Adrenal gland (tissue), 12 donors: ENCODE measurements around the gene FXR2. TPM values are rescaled to one million over a fixed set of nuclear protein-coding genes. Genes with fewer than 3 reads are reported as not detected.

Experiments
- DNase-seq, 7 donors: peaks; one replicate each; pipeline ENCODE4 v3.0.0-alpha.2; 2019 to 2020
- H3K27ac ChIP-seq, 5 donors: fragments of 200-600 bp; sonication (generic) in 4 of 5; 1 replicate in 3 of 5; 2 replicates in 2 of 5; pipeline versions ENCODE4 v1.5.1 to v1.8.0; 2016 to 2020; ENCODE audit warnings: mild to moderate bottlenecking in 1 of 5
- H3K27me3 ChIP-seq: fragments of 200-600 bp; 2 replicates; pipeline ENCODE4 v1.8.0; 2021
- H3K36me3 ChIP-seq, 2 donors: fragments of 200-600 bp; replicated peaks in 1 of 2; 1 replicate in 1 of 2; 2 replicates in 1 of 2; pipeline versions ENCODE4 v1.5.1 to v1.8.0; 2018 to 2022
- H3K4me1 ChIP-seq, 2 donors: fragments of 200-600 bp; replicated peaks in 1 of 2; 1 replicate in 1 of 2; 2 replicates in 1 of 2; pipeline versions ENCODE4 v1.5.1 to v1.8.0; 2018 to 2021
- H3K4me3 ChIP-seq, 4 donors: fragments of 200-600 bp; sonication (generic) in 3 of 4; one replicate each; pipeline ENCODE4 v1.5.1; 2016 to 2018
- H3K9me3 ChIP-seq, 3 donors: fragments of 200-600 bp; sonication (generic) in 1 of 3; replicated peaks in 1 of 3; 1 replicate in 2 of 3; 2 replicates in 1 of 3; pipeline versions ENCODE4 v1.5.1 to v1.8.0; 2016 to 2021
- POLR2A ChIP-seq, 2 donors: fragments of 450-650 bp; IDR thresholded peaks; one replicate each; pipeline ENCODE4 v1.6.1; 2017; ENCODE audit warnings: antibody characterized with exemption in 2 of 2, mild to moderate bottlenecking in 2 of 2, moderate library complexity in 1 of 2
- WGBS, 4 donors: extraction: QIAGEN DNeasy Blood & Tissue Kit in 2 of 4; methylation state at CpG; one replicate each; pipeline versions ENCODE4 v1.1.5 to v1.1.7; 2013 to 2017; 5-methylcytosine and 5-hydroxymethylcytosine counted together
- intact Hi-C, 2 donors: fragments of 100-400 bp; cut with DNase I; formaldehyde crosslinking; loops; one replicate each; pipeline versions ENCODE4 v1.14.1 to v1.15.0; 2022 to 2023
- polyA plus RNA-seq, 3 donors: library from polyadenylated mRNA; stranded (reverse); fragments of 200-250 nt in 2 of 3; fragments of 350-450 nt in 1 of 3; fragmentation: Illumina TruSeq in 1 of 3; extraction: RNeasy Lipid Tissue Mini Kit (QIAGEN cat#74804) in 1 of 3; gene quantifications; one replicate each; pipeline ENCODE4 v1.2.3, GENCODE V29; 2013 to 2014
- total RNA-seq, 9 donors: library from RNA; depleted of rRNA in 4 of 9; stranded (reverse); fragments of >200 nt in 4 of 9; fragments of 120-200 nt in 1 of 9; fragmentation: NEBNext Ultra II Directional in 1 of 9; extraction: Animal tissue kit (Norgen Biotek cat#: 25700) in 1 of 9; gene quantifications; one replicate each; pipeline versions ENCODE4 v1.1.0 to v1.2.4, GENCODE V29; 2013 to 2023
- TF ChIP-seq, protein P1 (sequence below), 6 experiments: fragments of 450-650 bp in 4 of 6; fragments of 200-600 bp in 2 of 6; sonication (generic) in 1 of 6; IDR thresholded peaks; 1 replicate in 5 of 6; 2 replicates in 1 of 6; pipeline versions ENCODE4 v1.5.1 to v1.8.0; 2016 to 2021; ENCODE audit warnings: antibody characterized with exemption in 6 of 6, mild to moderate bottlenecking in 2 of 6, moderate library complexity in 1 of 6
- donor health status: healthy with polysubstance abuse.
- donor health status: Bipolar disorder and iron deficiency.
- donor health status: DM: yes; HTN: yes; CAD: no.
- donor health status: DM: no; HTN: no; CAD: no.
- donor health status: DM: no; HTN: no; CAD: no.
- donor health status: DM: yes; HTN: yes; CAD: no.

FXR2 gene
- total and polyA plus RNA-seq, 12 donors = 35.6 to 73.1 (median 43.9) TPM

DNA sequence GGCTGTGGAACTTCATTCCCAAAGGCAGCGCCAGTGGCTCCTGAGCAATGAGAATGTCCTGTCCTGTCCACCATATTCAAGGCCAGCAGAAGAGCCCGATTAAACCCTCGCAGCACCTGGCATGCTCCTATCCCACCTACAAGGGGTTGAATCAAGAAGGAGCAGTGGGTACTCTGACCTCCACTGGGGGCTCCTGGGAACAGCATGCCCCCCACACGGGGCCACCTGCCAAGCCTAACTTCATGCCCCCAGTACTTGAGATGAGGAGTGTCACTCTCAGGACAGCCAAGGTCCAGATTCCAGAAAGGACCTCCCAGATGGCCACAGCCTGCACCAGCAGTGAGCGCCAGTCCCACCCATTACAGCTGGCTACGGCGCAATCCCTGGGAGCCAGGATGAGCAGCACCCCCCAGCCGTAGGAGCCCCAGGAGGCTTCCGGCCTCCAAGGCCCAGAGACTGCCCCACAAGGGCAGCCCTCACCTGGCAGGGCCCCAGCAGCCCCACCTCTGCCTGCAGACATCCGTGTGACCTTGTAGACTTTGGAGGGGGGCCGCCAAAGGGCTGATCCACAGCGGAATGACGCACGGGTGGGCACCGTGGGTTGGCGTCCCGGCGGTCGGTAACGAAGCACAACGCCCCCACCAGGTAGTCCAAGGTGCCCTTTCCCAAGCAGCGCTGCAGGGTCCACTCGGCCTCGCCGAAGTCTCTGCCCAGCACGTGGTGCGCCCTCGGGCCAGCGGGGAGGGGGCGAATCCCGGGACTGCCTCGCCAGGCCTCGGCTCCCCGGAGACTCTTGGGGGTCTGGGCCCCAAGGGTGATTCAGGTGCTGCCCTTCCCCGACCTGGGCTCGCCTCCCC, 32.1 kb downstream of the FXR2 start:
- Histone ChIP-seq H3K27me3 (no peaks in the 10 kb centered on the region), H3K36me3 (peaks cover 0 to 27% of the 10 kb centered on the region in 2 donors), H3K4me3 (peak overlapping the region in 2 of 4 donors; percentile 5 to 61), H3K27ac (peak overlapping the region; percentile 78 to 97 (median 96)), H3K9me3 (no peaks in the 10 kb centered on the region), H3K4me1 (peaks cover 32 to 56% of the 10 kb centered on the region in 2 donors)
- DNase-seq = peak in 5 of 7 donors; percentile 47 to 64 (median 56)
- WGBS, 4 donors = 60 to 83% (median 69%) methylated on average over 6 to 36 of the region's 36 CpGs
- intact Hi-C loops = no loop called here
- no peak for TF ChIP-seq POLR2A (IDR thresholded peaks at IDR 0.05)
- TF ChIP-seq, protein P1, sequence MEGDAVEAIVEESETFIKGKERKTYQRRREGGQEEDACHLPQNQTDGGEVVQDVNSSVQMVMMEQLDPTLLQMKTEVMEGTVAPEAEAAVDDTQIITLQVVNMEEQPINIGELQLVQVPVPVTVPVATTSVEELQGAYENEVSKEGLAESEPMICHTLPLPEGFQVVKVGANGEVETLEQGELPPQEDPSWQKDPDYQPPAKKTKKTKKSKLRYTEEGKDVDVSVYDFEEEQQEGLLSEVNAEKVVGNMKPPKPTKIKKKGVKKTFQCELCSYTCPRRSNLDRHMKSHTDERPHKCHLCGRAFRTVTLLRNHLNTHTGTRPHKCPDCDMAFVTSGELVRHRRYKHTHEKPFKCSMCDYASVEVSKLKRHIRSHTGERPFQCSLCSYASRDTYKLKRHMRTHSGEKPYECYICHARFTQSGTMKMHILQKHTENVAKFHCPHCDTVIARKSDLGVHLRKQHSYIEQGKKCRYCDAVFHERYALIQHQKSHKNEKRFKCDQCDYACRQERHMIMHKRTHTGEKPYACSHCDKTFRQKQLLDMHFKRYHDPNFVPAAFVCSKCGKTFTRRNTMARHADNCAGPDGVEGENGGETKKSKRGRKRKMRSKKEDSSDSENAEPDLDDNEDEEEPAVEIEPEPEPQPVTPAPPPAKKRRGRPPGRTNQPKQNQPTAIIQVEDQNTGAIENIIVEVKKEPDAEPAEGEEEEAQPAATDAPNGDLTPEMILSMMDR (IDR thresholded peaks at IDR 0.05) = no peak

DNA sequence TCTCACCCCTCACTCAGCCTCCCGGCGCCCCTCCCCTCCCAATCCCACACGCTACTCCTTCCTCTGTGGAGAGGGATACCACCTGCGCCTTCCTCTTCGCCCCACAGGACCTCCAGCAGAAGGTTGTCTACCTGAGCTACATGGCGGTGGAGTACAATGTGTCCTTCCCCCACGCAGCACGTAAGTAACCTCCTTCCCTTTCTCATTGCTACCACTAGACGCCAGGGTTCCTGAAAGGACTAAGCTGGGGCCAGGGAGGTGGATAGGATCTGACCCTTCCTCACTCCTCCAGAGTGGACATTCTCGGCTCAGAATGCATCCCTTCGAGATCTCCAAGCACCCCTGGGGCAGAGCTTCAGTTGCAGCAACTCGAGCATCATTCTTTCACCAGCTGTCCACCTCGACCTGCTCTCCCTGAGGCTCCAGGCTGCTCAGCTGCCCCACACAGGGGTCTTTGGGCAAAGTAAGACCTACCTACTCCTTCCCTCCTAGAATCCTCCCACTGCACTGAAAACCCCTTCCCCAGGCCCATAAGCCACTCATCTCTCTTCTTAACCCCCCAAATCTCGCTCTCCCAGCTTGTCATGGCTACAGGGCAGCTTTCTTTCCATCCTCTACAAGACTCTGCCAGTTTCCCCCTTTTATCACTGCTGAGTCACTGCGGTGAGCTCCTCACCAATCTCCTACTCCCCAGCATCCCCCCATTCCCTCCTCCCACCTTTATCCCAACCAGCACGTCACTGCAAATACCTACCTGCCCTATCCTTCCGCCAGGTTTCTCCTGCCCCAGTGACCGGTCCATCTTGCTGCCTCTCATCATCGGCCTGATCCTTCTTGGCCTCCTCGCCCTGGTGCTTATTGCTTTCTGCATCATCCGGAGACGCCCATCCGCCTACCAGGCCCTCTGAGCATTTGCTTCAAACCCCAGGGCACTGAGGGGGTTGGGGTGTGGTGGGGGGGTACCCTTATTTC, 33.8 kb downstream of the FXR2 start:
- TF ChIP-seq, protein P1 (IDR thresholded peaks at IDR 0.05) = no peak
- no peak for TF ChIP-seq POLR2A (IDR thresholded peaks at IDR 0.05)
- peaks cover 0 to 32% of the 10 kb centered on the region in 2 donors for H3K36me3 ChIP-seq
- DNase-seq = no peak
- peaks cover 36 to 74% of the 10 kb centered on the region in 2 donors for H3K4me1 ChIP-seq
- no peaks in the 10 kb centered on the region for H3K9me3 ChIP-seq
- intact Hi-C loops = no loop called here
- H3K27ac ChIP-seq = peak overlapping the region in 3 of 5 donors; percentile 47 to 97 (median 96)
- 77 to 83% (median 81%) methylated on average over 23 of the region's 23 CpGs for WGBS, 4 donors
- no peaks in the 10 kb centered on the region for H3K27me3 ChIP-seq
- peak overlapping the region in 1 of 4 donors; percentile 54 for H3K4me3 ChIP-seq

DNA sequence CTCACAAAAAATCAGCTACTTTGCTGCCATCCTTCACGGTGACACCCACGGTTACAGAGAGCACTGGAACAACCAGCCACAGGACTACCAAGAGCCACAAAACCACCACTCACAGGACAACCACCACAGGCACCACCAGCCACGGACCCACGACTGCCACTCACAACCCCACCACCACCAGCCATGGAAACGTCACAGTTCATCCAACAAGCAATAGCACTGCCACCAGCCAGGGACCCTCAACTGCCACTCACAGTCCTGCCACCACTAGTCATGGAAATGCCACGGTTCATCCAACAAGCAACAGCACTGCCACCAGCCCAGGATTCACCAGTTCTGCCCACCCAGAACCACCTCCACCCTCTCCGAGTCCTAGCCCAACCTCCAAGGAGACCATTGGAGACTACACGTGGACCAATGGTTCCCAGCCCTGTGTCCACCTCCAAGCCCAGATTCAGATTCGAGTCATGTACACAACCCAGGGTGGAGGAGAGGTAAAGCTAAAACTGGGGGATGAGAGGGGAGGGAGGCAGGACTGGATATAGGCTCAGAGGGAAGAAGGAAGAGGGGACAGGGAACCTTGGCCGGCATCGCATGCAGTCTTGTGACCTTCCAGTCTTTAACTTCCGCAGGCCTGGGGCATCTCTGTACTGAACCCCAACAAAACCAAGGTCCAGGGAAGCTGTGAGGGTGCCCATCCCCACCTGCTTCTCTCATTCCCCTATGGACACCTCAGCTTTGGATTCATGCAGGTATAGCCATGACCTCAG, 34.7 kb downstream of the FXR2 start:
- Histone ChIP-seq H3K9me3 (no peaks in the 10 kb centered on the region), H3K27me3 (no peaks in the 10 kb centered on the region), H3K4me3 (peak overlapping the region in 1 of 4 donors; percentile 54), H3K36me3 (peaks cover 0 to 41% of the 10 kb centered on the region in 2 donors), H3K4me1 (peaks cover 41 to 78% of the 10 kb centered on the region in 2 donors), H3K27ac (peak overlapping the region; percentile 47 to 97 (median 81))
- TF ChIP-seq POLR2A (IDR thresholded peaks at IDR 0.05) = no peak
- TF ChIP-seq, protein P1 (IDR thresholded peaks at IDR 0.05) = no peak
- no peak for DNase-seq
- 65 to 82% (median 70%) methylated on average over 9 to 12 of the region's 12 CpGs for WGBS, 4 donors
- intact Hi-C loops = no loop called here
